HL-60 (cell line): ENCODE measurements around the gene UTP25.

Source experiments
- POLR2AphosphoS5 ChIP-seq: IDR thresholded peaks from 2 replicates; pipeline ENCODE4 v1.6.1; 2012; ENCODE audit warnings: low read depth
- TF ChIP-seq, protein P1 (sequence below): IDR thresholded peaks from 2 replicates; pipeline ENCODE4 v1.6.1; 2012; ENCODE audit warnings: low read depth; ENCODE audit not compliant: insufficient replicate concordance

- TF ChIP-seq, protein P1, sequence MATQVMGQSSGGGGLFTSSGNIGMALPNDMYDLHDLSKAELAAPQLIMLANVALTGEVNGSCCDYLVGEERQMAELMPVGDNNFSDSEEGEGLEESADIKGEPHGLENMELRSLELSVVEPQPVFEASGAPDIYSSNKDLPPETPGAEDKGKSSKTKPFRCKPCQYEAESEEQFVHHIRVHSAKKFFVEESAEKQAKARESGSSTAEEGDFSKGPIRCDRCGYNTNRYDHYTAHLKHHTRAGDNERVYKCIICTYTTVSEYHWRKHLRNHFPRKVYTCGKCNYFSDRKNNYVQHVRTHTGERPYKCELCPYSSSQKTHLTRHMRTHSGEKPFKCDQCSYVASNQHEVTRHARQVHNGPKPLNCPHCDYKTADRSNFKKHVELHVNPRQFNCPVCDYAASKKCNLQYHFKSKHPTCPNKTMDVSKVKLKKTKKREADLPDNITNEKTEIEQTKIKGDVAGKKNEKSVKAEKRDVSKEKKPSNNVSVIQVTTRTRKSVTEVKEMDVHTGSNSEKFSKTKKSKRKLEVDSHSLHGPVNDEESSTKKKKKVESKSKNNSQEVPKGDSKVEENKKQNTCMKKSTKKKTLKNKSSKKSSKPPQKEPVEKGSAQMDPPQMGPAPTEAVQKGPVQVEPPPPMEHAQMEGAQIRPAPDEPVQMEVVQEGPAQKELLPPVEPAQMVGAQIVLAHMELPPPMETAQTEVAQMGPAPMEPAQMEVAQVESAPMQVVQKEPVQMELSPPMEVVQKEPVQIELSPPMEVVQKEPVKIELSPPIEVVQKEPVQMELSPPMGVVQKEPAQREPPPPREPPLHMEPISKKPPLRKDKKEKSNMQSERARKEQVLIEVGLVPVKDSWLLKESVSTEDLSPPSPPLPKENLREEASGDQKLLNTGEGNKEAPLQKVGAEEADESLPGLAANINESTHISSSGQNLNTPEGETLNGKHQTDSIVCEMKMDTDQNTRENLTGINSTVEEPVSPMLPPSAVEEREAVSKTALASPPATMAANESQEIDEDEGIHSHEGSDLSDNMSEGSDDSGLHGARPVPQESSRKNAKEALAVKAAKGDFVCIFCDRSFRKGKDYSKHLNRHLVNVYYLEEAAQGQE, result no peak
- TF ChIP-seq POLR2AphosphoS5, result no peak
Observed at GRCh38 chr1:209871430-209871829, 43.7 kb downstream of the UTP25 start.
